HCT116 (cell line): ENCODE measurements around the gene KCNK18.

Experiments used
- CTCF ChIP-seq, 3 experiments: fragments of 200-600 bp in 1 of 3; sonication (generic) in 1 of 3; IDR thresholded peaks in 2 of 3; conservative IDR thresholded peaks in 1 of 3; 2 replicates each; pipeline ENCODE4 v1.5.1; 2012 to 2017; ENCODE audit warnings: low read depth in 2 of 3, low read length in 2 of 3, antibody characterized with exemption in 1 of 3, borderline replicate concordance in 1 of 3, control low read depth in 1 of 3, mild to moderate bottlenecking in 1 of 3, mixed read lengths in 1 of 3, mixed run types in 1 of 3, moderate library complexity in 1 of 3; ENCODE audit not compliant: insufficient read depth in 1 of 3
- EZH2 ChIP-seq: fragments of 200-600 bp; sonication (generic); IDR thresholded peaks from 2 replicates; pipeline ENCODE4 v1.6.1; 2017; ENCODE audit warnings: antibody characterized with exemption, mixed run types
- MAX ChIP-seq: IDR thresholded peaks from 2 replicates; pipeline ENCODE4 v1.6.1; 2012
- POLR2A ChIP-seq: IDR thresholded peaks from 2 replicates; pipeline ENCODE4 v1.7.0; 2011; ENCODE audit warnings: borderline replicate concordance; ENCODE audit not compliant: insufficient read depth, insufficient read length; ENCODE audit errors: extremely low read depth
- POLR2AphosphoS5 ChIP-seq: IDR thresholded peaks from 2 replicates; pipeline ENCODE4 v1.6.1; 2011; ENCODE audit warnings: mild to moderate bottlenecking, low read depth, low read length, moderate library complexity
- REST ChIP-seq: IDR thresholded peaks from 2 replicates; pipeline ENCODE4 v1.6.1; 2012; ENCODE audit warnings: low read depth
- SP1 ChIP-seq: IDR thresholded peaks from 2 replicates; pipeline ENCODE4 v1.6.1; 2012; ENCODE audit warnings: low read depth
- SRF ChIP-seq: IDR thresholded peaks from 2 replicates; pipeline ENCODE4 v1.6.1; 2012; ENCODE audit warnings: low read depth
- YY1 ChIP-seq: IDR thresholded peaks from 2 replicates; pipeline ENCODE4 v1.6.1; 2011; ENCODE audit warnings: low read length, low read depth, moderate library complexity, mild to moderate bottlenecking; ENCODE audit not compliant: insufficient replicate concordance; ENCODE audit errors: extremely low read depth
- ZBTB33 ChIP-seq: IDR thresholded peaks from 2 replicates; pipeline ENCODE4 v1.6.1; 2011; ENCODE audit warnings: mild to moderate bottlenecking, low read length, moderate library complexity; ENCODE audit not compliant: insufficient replicate concordance; ENCODE audit errors: extremely low read depth
- ZNF274 ChIP-seq: fragments of 200-500 bp; sonication (Bioruptor generic); IDR thresholded peaks from 2 replicates; pipeline ENCODE4 v1.6.1; 2014; ENCODE audit warnings: mild to moderate bottlenecking, low read depth, low read length, inconsistent platforms

GRCh38 chr10:117257721-117258120, 60.4 kb downstream of the KCNK18 start:
- TF ChIP-seq CTCF (IDR thresholded peaks at IDR 0.05 in 2 of 3, conservative IDR thresholded peaks at IDR 0.05 in 1 of 3; ENCODE audit: borderline replicate concordance in 1 of 3, insufficient read depth in 1 of 3, low read depth in 2 of 3, low read length in 2 of 3) (no peak), REST (no peak), MAX (no peak), ZNF274 (no peak), YY1 (no peak), POLR2AphosphoS5 (no peak), SRF (no peak), EZH2 (no peak), SP1 (no peak), POLR2A (no peak), ZBTB33 (no peak)
